GM19372 (cell line): Measurements from ENCODE around the gene FEM1C.

Experiments used
- ATAC-seq: cut with Tn5 transposase; IDR thresholded peaks from one replicate; pipeline ENCODE4 v1.9.1; 2021; ENCODE audit warnings: mild to moderate bottlenecking, low read depth, moderate library complexity; ENCODE audit not compliant: unreplicated experiment

The FEM1C gene, protein sequence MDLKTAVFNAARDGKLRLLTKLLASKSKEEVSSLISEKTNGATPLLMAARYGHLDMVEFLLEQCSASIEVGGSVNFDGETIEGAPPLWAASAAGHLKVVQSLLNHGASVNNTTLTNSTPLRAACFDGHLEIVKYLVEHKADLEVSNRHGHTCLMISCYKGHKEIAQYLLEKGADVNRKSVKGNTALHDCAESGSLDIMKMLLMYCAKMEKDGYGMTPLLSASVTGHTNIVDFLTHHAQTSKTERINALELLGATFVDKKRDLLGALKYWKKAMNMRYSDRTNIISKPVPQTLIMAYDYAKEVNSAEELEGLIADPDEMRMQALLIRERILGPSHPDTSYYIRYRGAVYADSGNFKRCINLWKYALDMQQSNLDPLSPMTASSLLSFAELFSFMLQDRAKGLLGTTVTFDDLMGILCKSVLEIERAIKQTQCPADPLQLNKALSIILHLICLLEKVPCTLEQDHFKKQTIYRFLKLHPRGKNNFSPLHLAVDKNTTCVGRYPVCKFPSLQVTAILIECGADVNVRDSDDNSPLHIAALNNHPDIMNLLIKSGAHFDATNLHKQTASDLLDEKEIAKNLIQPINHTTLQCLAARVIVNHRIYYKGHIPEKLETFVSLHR

DNA sequence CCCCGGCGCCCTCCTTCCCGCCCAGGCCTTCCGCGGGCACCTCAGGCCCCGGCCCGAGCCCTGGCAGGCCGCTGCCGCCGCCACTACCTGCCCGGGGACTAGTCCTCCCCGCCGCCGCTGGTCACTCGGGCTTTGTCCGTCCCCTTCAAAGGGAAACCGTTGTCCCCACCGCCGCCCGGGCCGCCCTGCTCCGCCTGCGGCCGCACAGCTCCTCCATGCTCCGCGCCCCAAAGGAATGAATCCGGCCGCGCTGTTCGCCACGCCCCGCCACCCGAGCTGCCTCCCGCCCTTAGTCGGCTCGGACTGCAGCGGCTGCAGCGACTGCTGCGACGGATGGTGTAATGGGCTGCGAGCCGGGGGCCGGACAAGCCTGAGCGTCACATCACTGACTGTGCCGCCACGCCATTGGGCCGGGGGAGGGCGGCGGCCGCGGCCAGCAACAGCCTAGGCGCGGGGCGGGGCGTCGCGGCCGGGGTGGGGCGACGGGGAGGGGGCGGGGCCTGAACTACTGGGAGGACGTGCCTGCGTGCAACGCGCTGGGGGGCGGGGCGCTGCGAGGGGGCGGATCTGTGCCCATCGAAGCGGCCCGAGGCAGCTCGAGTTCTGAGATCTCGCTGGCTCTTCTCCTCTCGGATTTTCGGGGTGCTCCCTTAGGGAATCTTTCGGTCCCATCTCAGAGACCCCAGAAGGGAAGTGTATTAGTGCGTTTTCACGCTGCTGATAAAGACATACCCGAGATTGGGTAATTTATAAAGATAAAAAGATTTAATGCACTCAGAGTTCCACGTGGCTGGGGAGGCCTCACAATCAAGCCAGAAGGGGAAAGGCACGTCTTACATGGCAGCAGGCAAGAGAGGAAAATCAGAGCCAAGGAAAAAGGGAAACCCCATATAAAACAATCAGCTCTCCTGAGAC lies at the start of gene FEM1C:
Gene FEM1C (minus strand): TSS at position 340 of the 915 bp plus-strand sequence. CDS start 1,282 bp downstream, outside the sequence.
- ATAC-seq = peak; percentile 93

DNA sequence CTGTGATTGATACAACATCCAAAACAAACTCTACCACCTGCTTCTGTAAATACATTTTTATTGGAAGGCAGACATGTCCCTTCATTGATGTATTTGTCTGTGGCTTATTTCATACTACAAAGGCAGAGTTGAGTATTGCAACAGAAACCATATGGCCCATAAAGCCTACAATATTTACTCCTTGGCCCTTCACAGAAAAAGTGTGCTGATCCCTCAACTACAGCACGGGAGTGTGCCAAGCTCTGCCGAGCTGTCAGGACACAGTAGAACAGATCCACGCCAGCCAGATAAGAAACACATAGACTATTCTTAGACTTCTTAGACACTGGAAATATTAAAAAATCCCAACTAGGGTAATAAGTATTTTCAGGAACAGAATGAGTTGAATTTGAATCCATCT lies 44.5 kb upstream of the FEM1C start:
- ATAC-seq = no peak

DNA sequence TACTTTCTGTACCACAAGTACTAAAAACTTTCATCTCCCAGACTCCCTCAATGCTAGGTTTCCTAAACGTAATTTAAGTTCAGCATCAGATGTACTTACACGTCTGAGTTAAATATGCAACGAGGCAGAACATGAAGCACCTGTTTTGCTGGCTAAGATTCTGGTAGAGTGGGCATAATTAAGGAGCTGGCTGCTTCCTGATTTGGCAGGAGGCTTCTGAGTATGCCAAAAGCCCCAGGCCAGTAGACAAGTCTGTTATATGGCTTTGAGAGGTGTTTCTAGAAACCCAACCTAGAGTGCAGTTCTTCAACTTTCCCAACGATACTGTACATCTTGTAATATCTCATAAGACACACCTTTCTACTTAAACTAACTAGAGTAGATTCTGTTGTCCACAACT lies 44.1 kb upstream of the FEM1C start:
- ATAC-seq = no peak

DNA sequence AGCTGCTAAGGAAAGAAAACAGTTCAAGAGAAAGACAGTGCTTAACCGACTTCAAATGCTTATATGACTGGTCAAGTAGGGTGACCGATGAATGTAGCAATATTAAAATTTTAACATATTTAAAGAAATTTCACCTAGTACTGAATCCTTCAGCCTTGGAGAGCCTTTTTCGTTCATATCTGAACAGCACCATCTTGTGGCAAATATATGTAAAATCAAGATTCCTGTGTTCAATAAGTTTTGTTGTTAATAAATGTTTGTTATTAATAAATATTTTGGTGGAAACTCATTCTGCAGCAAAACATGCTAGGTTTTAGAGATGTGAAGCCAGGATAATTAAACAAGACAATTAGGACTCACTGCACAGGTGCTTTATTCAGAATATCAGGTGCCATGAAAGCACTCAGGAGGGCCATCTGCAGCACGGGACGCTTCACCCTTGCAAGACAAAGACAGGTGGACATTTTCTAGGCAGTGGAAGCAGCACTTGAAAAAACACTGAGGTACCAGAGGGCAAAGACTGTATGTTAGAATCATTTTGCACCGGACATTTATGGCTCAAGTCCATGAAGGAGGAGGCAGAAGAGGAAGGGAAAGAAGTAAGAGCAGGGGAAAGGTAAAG lies 42.1 kb upstream of the FEM1C start:
- peak; percentile 54 for ATAC-seq

DNA sequence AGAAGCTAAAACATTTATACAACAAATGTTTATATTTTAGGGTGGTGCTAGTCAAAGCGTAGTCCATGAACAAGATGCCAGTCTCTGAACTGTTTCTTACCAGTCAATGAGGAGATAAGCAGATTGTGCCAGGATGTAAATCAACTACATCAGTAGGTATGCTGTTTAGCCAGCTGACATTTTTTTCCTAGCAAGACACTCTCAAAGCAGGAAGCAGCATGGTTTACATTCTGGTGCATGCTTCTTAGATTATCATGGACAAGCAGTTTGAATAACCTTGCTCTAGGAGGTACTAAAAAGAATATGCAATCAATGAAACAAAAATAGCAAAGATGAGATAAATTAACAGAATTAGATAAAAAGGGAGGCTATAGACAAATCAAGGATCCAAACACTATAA lies 40.7 kb upstream of the FEM1C start:
- no peak for ATAC-seq

DNA sequence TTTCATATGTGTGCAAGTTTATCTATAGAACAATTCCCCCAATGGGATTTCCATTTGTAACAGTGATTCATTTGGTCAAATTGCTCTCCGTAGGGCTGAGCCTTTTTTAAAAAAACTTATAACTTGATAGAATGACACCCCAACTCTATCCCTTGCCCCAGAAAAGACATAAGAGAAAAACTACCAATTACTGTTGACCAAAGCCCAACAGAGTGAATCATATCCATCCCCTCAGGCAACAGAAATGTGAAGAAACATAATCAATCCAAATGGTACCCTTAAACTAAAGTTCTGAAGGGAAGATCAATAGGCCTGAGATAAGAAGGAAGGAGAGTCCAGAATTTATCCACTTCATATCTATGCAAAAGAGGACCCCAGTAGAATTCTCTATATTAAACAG lies 39.9 kb upstream of the FEM1C start:
- ATAC-seq = no peak

DNA sequence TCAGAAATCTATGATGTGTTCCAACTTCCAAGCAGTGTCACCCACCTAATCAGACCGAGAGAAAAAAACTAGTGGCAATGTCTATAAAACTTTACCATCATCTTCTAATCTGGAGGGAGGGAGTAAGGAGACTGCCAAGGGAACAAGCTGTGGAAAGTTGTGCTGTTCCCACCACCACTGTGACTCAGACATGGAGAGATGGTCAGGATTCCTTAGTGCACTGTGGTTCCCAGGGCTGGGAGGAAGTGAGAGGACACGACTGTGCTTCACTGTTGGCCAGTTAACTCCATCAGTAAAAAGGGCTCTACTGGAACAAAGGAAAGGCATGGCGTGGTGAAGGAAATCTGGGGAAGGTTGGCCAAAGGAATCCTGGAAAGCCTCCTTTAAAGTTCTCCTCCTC lies 38.9 kb upstream of the FEM1C start:
- ATAC-seq = no peak

DNA sequence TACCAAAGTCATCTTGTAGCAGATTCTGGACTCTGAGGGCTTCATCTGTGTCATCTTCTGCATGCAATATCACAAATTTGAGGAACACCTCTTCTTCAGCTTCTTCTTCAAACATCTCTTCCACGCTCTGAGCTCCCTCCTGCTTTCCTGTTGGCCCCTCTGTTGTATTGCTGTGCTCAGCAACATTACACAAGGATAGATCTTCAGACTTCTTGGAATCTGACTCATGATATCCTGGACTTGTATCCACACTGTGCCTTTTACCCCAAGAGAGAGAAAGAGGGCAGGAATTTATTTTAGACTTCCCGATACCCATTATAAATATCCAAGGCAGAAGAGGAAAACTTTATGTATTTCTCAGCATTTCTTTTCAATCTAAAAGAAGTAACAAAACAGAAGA lies 36.4 kb upstream of the FEM1C start:
- no peak for ATAC-seq

DNA sequence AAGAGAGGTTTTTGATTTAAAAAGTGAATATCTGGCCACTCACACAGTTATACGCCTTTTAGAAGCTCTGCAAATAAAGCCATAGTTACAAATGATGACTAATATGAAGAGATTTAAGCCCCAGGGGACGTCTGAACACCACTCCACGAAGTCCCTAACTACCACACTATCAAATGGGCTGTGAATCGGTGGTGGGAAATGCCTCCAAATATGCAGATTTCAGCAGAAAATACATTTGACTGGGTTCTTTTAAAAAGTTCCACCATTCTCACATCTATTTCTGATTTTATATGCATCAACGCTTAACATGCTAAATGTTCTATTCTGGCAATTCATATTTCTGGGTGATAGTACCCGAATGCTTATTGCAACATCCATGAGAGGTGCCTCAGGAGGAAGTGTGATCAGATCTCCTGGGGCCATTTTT lies 35.2 kb upstream of the FEM1C start:
- ATAC-seq = peak; percentile 44

DNA sequence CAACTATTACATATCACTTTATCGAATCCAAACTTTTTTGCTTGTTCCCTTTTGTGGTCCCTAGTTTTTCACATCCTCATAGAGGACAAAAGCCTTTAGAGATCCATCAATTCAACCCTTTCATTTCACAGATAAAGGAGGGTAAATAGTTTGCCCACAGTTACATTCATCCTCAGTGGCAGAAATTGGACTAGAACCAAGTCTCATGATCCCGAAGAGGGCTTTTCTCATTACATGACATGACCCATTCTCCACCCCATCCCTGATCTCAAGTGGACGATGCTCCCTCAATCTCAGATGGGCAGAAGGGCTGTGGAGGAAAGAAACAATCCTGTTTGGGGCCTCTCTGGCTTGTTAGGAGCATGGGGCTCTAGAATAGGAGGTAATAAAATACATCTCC lies 34.6 kb upstream of the FEM1C start:
- ATAC-seq = no peak

DNA sequence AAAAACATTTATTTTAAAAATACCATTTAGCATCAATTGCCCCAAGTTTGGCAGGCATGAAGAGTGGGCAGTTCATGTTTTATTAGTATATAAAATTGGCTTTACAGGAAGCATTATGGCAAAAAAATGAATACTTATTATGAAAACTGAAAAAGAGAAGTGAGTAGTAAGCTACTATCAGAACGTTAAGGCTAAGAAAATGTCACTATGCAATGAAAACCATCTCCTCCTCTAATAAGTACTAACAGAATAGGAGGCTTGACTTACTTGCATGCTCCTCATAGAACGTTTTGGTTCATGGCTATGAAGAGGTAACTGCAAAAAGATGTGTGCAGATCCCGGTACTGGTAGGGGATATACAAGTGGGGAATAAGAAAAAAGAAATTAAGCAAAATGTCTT lies 34.1 kb upstream of the FEM1C start:
- peak; percentile 58 for ATAC-seq

DNA sequence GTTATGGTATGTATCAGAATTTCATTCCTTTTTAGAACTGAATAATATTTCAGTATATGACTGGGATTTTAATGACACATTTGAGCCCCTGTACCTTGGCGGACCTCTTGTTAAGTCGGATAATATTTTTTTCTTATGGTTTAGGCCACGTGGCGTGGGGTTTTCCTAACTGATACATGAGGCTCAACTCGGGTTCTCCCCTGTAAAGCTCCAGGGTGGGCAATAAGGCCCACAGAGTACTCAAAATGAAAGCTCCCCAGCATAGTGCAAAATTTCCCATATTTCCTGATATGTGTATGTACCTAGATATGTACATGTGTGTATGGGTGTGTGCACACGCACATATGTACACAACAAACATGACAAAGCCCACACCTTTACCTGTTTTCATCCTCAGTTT lies 33.2 kb upstream of the FEM1C start:
- no peak for ATAC-seq

DNA sequence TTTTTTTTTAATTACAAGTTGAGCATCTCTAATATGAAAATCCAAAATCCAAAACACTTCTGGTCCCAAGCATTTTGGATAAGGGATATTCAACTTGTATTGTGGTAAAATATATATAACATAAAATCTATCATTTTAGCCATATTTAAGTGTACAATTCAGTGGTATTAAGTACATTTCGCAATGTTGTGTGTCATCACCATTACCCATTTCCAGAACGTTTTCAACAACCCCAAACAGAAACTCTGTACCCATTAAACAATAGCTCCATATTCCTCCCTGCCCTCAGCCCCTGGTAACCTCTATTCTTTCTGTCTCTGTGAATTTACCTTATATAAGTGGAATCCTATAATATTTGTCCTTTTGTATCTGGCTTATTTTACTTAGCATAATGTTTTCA lies 32.8 kb upstream of the FEM1C start:
- ATAC-seq = no peak

DNA sequence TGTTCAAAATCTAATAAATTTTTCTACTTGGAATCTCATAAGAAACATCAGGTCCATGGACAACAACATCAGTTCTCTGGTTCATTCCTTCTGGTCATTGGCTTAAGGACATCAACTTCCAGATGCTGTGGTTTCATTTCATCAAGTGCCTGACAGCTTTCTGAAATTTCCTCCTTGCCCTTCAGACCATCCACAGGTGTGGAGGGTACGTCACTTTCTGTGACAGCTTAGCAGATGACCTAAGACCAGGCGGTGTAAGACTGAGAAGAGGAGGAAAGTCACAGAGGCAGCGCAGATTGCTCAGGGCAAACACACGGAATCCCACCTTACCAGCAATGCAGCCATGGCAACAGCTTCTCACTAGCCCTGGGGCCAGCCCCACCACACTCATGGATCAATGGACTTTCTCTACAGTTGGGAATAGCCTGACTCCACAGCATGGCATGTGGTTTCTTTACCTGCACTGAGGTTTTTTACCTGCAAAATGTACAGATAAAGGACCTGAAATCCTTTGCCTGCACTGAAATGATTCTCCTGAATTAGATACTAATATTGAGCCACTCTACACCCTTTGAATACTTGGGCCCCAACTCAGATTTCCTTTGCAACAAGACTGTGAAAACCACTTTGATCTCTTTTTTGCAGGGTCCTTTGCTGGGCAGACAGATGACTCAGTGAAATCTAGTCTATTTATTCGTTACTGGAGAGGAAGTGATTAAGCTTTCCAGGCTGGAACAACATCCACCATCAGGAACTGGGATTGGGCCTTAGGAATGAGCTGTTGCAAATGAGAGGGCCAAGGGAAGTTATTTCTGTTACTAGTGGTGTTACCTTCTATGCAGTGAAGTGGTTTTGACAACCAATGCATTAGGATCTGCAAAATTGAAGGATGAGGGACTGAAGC lies 30.8 kb upstream of the FEM1C start:
- ATAC-seq = no peak

DNA sequence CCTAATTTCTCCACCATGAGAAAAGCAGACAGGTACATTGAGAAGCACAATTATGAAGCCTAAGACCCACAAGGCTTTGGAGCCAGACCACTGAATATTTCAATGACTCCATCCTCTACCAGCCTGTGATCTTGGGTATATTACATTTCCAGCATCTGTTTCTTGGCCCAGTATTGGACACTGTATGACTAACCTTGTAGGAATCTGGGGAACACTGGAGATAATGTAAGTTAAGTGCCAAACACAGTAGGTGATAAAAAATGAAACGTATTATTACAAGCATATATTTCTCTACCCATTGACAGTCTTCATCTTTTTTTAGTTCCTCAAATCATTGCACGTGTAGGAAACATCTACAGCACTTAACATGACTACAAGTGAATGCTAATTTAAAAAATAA lies 28.6 kb upstream of the FEM1C start:
- ATAC-seq = no peak

DNA sequence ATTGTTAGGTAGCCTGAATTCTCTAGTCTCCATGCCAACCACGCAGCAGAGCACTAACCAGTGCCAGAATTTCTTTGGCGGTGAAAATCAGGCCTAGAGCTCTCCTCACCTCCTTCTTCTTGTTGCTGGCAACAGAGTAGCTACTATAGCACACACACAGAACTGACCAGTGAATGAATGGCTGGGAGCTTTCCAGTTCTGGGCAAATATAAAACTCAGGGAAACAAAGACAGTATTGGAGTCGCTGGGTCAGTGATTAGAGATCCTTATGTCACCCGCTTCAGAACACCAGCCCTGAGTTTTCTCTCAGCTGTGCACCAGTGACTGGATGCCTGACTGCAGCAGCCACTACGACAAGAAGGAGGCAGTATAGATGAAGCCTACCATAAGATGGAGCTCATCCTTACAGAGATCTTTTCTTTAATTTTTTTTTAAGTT lies 26.9 kb upstream of the FEM1C start:
- no peak for ATAC-seq

DNA sequence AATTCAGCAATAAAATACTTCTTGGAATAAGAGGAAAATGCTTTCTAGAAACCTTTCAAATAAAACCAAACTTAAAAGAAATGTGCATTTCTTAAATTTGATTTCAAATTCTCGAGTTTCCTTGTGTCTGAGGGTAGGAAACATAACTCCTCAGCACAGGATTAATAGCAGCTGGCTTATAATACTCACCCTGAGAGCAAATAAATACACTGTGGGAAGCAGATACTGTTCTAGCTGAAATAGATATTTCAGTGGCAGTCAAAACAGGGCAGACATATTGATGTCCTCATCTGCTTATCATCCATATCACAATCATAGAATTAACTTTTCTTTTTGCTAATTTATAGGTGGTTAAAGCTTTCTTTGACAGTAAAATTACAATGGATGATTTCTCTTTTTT lies 24.1 kb upstream of the FEM1C start:
- ATAC-seq = no peak

DNA sequence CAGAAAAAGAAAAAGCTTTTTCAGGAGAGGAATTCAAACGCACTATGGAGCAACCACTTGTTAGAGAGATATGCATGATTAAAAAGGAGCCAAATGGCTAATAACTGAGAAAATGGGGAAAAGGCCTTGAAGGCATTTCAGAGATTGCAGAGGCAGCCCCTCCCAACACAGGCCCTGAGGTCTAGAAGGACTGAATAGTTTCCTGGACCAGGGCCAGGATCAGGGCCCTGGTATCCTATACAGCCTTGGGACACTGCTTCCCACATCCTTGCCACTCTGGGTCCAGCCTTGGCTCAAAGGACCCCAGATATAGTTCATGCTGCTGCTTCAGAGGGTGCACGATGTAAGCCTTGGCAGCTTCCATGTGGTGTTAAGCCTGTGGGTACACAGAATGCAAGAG lies 20.7 kb upstream of the FEM1C start:
- ATAC-seq = no peak

DNA sequence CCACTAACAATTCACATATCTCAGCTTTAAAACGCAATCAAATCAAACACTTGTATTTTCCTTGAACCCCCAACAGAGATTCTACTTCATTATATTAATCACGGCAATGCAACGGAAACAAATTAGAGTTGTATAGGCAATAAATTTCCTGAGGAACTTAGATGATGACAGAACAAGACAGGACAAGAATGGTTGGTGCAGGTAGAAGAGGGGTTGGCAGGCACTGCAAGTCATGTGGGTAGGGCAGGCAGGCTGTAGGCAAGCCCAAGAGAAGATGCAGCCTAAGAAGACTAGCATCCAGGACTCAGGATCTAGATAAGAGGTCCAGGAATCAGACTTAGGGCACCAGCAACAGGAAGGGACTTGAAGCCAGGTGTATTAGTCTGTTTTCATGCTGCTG lies 16.6 kb upstream of the FEM1C start:
- ATAC-seq = no peak

DNA sequence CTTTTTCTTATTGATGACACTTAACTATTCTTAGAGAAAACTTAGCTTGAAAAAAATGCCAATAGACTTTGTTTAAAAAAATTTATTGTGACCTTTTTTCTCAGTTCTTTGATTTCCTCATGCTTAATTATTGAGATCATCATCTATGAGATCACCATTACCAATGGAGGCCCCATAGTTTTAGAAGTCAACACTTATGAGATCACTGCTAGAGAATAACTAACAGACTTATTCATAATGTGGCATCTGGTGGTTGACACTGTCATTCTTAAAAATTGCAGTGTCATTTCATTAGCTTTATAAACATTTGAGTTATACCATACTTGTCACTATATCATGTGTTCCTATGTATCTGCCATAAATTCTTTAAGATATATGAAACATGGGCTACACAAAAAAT lies 14.9 kb upstream of the FEM1C start:
- no peak for ATAC-seq
